Central memory CD4-positive, alpha-beta T cell (primary cell): ENCODE measurements around the gene ALPK1.
"Not testable (repeated sequence)": the region's sequence is repeated elsewhere in the genome, so short reads cannot be mapped to it uniquely, and the experiment has no call there.

ENCODE experiments used
- DNase-seq: peaks from one replicate; pipeline ENCODE4 v3.0.0; 2022

The ALPK1 gene

DNA sequence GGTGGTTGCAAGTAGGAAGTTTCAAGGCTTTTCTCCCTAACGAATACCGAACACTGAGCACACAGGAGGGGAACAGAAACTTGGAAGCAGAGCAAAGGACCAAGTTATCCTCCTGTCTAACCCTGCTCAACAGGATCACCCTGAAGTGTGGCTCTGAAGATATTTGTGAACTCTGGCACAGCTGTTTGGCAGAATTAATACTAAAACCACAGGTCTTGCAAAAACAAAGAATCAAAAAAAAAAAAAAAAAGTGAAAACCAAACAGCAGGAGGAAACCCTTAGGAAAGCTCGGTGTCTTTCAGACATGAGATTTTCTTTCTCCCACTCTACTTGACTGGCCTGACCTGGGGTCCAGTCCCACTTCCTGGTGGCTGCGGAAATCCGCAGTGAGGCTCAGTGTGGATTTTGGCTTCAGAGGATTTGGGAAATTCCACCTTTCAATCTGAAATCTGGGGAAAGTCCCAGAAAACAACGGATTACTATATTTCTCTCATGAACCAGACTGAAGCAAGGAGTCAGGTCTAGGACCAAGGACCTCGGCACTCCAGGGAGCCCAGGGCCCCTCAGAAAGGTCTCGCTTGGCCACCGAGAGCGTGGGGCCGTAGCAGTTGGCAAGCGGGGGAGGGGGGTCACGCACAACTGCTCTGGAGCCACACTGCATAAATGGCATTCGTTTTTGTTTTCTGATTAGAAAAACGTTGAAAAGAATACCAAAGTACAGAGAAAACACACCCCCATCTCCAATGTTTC, 12.3 kb upstream of the ALPK1 start:
- DNase-seq: no peak

DNA sequence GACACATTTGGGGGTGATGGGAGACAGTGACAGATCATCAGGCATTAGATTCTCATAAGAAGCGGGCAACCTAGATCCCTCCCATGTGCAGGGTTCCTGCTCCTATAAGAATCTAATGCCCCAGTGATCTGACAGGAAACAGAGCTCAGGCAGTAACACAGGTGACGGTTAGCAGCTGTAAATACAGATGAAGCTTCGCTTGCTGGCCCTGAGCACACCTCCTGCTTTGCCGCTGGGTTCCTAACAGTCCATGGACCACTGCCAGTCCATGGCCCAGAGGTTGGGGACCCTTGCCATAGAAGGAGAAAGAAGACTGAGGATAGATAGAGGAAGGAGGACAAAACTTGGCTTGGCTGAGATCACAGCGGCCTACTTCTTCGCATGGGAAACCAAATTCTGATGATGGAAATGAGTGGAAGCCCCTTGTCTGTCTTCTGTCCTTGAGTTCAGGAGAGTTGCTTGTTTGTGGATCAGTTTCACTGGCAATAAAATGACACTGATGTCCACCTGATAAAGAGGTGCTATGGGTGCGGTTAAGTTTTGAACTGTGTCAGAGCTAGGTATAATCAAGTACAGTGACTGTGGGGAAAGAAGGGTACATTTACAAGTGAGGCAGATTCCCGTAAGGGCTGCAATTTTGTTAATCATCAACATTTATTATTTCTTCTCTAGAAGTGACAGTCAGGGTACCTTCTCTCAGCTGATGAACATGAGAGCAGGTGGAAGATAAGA, 9.7 kb upstream of the ALPK1 start:
- DNase-seq: peak; percentile 28

DNA sequence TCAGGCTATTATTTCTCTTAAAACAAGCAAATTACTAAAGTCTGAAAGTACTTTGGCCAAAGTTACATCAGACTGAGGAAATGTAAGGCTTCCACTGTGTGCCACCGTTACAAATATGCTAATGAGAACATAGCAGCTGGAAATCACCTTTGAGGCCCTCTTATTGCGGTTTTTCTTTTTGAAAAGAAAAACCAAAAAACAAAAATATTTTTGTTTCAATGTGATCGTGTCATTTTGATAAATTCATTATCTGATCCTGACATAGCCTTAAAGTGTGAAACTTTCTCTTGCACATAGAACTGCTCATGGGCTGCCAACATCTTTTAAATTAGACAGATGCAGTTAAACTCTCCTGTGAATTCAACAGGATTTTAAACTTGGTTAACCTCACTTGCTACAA, 8.7 kb upstream of the ALPK1 start:
- DNase-seq: peak; percentile 64

DNA sequence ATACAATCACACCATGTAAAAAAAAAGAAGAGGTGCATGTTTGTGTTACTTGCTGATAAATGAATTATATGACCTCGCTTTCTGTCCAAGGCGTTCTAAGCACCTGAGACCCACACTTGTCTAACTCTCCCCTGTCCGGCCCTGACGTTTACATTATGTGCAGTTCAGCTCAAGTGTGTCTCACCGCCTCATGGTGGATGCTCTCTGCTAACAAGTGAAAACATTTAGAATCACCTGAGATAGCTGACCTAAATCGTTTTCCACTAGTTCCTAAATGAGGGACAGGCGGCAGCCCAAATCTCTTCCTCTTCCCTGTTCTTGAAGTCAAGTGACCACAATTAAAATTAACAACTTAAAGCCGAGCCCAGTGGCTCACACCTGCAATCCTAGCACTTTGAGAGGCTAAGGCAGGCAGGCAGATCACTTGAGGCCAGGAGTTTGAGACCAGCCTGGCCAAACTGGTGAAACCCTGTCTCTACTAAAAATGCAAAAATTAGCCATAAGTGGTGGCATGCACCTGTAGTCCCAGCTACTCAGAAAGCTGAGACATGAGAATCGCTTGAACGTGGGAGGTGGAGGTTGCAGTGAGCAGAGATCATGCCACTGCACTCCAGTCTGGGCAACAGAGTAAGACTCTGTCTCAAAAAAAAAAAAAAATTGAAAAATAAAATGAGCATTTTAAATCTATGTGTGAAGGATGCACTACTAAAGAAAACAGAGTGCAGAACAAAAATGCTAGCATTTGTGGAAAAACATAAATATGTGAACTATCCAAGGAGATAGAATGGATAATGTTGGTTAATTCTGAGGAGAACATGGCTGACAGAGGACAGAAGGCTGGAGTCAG, 7.5 kb upstream of the ALPK1 start:
- DNase-seq: no peak

DNA sequence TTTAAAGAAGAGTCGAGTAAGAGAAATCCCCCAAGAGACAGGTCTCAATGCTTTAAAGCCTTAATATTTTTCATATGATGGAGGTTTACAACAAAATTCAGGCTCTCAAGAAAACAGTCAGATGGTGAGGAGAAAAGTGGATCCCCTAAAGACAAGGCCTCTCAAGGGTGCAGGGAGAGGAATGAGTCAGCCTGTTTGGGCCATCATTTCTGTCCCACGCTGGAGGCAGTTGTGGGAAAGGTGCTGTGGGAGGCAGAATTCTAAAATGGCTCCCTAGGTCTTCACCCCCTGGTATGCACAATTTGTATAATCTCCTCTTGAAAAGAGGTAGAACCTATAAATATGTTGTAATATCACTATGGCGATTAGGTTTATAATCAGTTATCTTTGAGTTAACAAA, 6.8 kb upstream of the ALPK1 start:
- no peak for DNase-seq

DNA sequence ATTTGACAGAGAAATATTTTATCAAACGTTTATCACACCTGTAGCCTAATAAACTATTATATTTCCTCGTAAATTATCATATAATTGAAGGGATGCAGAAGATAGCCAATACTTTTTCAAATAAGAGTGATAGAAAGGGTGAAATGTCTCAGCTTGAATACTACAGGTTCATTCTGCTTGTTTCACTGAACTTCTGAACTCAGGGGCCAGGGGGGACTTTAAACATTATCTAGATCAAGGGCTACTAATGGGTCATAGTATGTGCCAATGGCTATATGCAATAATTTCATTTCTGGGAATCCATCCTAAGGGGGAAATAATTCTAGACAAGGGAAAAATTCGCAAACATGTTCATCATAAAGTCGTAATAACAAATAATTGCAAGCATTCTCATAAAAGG, 2.6 kb downstream of the ALPK1 start:
- DNase-seq: no peak

DNA sequence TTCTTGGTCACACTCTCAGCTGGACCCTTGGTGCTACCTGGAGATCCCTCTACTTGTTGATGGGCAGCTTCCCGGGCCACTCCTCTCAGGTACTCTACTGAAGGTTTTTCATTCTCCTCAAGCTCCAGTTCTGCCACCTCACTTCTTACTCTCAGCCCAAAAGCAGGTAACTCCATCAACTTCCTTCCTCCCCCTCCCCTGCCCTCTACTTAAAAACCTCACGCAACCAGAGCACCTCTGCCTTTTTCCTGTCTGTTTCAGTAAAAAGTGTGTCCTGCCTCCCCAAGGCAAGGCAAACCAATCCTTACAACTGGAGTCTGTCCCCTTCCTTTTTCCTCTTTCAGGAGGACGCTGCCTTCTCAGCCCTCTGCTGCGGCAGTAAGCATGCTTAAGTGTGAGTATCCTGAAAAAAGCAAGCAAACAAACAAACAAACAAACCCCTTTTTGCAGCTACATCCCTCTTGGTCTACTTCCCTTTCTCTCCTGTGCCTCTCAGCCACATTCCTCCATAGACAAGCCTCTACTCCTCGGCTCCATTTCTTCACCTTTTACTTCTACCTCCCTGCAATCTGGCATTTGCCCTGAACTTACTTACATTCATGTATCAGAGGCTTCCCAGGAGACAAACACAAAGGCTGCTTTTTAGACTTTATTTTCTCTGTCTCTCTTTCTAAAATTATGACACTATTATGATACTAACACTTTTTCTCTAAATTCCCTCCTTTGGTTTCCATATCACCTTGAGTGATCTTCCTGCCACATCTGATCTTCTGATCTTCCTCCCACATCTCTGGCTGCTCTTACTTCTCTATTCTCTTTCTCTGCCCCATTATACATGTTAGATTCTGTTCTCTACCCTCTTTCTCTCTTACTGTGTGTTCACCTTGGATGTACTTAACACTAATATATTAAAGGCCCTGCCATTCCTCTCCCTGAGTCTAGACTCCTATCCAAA, 5.4 kb downstream of the ALPK1 start:
- no peak for DNase-seq

DNA sequence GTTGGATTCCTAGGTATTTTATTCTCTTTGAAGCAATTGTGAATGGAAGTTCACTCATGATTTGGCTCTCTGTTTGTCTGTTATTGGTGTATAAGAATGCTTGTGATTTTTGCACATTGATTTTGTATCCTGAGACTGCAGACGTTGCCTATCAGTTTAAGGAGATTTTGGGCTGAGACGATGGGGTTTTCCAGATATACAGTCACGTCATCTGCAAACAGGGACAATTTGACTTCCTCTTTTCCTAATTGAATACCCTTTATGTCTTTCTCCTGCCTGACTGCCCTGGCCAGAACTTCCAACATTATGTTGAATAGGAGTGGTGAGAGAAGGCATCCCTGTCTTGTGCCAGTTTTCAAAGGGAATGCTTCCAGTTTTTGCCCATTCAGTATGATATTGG, 8.3 kb downstream of the ALPK1 start:
- not testable (repeated sequence) for DNase-seq

DNA sequence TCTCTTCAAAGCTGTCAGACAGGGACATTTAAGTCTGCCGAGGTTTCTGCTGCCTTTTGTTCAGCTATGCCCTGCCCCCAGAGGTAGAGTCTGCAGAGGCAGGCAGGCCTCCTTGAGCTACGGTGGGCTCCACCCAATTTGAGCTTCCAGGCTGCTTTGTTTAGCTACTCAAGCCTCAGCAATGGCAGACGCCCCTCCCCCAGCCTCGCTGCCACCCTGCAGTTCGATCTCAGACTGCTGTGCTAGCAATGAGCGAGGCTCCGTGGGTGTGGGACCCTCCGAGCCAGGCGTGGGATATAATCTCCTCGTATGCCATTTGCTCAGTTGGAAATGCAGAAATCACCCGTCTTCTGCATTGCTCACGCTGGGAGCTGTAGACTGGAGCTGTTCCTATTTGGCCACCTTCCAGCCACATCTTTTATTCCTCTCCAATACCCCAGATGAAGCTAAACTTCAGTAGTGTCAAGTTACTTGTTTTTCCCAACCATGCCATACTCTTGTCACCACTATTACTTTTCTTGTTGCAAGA, 12.2 kb downstream of the ALPK1 start:
- peak; percentile 49 for DNase-seq

DNA sequence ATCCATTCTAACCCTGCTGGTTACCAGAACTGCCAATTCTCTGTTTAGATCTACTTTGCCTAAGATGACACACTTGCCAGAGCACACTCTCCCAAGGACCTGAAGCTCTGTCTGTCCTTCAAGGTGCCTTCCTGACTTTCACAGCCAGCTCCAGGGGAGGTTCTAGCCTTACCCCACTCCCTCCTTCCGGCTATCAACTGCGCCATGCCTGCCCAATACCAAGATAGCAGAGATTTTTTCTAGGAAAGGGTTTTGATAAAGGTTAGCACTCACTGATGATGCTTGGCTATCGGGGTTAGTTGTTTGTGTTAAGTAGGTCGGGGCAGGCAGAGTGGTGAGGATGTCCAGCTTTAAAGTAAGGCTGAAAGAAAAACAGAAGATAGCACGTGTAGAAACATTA, 14.3 kb downstream of the ALPK1 start:
- no peak for DNase-seq

DNA sequence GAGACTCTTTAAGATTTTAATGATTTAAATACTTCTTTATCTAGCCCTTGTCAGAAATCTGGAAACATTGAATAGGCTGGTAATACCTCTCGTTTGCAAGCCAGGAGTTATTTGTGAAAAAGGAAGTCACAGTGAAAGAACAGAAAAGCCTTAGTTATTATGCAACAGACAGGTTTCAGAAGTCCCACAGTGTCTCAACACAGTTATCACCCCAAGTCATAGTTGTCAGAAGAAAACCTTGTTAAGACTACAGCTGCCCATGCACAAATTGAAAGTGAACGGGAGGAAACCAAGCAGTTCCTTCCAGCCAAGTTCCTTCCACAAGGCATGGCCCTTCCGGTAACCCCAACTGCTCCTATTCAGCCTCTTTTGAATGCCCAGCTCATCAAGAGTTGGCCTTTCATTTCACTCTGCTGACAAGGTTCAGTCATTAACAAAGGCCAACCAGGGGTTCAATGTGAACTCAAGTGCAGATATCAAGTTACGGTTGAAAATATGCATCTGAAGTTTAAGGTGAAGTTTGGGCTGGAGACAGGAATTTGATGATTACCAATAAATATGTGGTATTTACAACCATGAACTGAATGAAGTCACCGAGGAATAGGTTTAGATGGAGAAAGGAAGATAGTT, 15.6 kb downstream of the ALPK1 start:
- DNase-seq: no peak

DNA sequence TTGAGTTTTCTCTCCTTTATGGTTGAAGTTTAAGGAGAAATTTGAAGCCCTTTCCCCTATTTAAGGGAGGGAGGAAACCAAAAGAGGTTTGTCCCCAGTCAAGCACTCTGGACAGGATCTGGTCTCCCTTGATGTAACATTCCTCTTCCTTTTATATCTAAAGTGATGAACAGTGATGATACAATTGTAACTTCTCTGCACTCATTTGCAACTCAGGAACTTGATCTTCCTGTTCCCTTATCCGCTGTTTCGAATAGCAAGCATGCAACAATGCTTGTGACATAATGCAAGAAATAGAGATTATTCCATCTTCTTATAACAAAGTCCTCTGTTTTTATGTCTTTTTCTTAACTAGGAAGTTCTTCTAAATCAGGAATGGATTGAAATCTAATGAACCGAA, 18.3 kb downstream of the ALPK1 start:
- no peak for DNase-seq

DNA sequence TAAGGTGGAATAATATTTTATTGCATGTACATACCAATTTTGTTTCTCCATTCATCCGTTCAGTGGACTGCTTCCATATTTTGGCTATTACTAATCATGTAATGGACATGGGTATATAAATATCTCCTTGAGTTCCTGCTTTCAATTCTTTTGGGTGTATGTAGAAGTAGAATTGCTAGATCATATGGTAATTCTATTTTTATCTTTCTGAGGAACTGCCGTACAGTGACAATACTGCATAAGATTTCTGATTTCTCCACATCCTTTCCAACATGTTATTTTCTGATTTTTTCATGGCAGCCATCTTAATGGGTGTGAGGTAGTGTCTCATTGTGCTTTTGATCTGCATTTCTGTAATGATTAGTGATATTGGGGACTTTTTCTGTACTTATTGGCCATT, 19.2 kb downstream of the ALPK1 start:
- DNase-seq: no peak

DNA sequence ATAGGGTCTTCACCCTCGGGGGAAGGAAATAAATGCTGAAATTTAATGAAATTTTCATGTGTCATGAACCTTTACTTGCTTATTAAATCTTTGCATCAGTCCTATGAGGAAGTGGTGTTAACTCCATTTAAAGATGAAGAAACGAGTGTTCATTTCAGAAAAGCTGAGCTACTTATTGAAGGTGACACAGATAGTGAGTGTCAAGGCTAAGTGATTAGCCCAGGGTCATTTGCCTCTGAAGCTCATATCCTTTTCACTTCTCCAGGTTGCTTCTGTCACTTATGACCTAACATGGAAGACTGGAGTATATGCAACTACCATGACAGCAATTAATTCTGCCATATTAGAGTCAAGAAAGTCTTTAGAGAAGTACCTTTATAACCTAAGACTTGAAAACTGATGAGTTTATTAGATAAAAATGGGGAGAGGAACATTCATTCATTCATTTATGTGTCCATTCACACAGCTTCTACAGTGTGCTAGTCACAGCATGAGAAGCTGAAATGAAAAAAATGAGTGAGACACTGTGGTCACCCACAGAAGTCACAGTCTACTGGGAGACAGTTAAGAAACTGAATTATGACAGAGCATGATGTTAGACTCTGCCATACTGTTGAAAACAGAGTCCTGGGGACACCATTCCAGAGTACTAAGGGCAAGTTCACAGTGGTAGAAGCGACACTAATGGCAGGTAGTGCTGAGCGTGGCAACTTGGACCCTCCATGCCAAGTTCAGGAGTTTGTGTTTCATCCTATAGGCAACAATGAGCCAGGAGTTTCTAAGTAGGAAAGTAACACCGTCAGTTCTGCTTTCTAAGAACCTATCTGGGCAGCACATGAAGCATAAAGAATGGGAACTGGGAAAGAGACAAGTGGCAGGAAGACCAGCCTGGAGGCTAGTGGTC, 21.3 kb downstream of the ALPK1 start:
- no peak for DNase-seq

DNA sequence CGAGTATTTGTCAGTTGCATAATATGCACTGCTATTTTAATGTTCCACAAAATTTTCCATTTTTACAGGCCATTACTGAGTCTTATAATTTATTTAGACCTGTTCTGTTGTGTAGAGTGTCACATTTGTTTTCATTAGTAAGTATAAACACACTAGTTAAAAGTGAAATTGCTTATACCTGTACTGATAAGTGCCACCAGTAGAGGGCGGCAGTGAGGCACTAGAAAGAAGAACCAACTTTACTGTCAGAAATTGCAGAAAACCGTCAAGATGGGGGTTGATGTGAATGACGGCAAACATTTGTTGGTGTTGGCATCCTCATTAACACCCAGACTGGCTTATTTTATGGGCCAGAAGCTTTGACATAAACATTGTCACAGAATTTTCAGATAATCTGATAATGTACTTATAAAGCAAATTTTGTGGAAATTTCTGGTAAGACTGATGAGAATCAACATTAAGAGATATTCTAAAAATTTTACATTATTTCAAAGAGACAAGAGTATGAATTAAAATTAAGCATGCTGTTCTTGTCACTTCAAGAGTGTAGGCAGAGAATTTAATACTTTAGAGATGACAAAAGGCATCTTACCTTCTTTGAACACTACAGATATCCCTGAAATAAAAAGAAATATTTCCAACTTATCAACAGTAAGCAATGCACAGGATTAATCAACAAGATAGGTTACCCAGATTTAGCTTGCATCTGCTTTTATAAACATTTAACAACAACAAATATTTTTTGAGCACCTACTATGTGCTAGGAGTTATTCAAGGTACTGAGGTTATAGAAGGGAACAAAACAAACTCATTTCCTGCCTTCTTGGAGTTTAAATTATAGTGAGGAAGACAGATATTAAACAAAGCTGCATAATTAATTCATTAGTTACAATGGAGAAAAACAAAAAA, 24.9 kb downstream of the ALPK1 start:
- DNase-seq: peak; percentile 70

DNA sequence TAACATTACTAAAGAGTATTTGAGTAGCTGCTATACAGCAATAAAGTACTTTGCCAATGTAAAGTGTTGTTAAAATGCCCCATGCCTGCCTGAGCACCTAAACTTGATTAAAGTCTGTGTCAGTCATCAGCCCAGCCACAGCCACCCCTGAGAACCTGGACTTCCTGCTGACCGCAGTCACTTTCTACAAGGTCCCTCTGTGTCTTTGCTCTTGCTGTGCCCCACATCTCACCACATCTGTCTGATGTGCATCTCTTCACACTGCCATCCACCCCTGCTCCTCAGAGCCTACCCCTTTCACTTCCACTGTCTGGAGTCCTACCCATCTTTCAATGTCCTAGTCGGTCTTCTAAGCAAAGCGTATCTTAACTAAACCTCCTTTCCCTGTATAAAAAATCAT, 25.7 kb downstream of the ALPK1 start:
- no peak for DNase-seq

DNA sequence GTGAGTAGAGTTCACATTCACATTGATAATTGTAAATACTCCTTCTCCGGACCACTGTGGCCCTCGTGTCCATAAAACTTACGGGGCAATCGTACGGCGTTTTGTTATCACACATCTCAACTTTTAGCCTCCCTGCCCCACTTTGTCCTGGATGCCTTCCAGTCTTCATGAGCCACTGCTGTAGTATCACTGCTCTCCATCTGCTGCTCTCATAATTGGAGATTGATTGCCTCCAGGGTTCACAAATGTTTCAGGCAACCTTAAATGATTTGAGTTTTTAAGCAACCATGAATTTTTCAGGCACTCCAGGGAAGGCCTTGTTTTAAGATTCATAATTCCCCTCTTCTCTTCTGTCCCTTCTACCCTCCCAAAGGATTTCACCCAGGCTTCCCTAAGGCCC, 28.4 kb downstream of the ALPK1 start:
- no peak for DNase-seq

DNA sequence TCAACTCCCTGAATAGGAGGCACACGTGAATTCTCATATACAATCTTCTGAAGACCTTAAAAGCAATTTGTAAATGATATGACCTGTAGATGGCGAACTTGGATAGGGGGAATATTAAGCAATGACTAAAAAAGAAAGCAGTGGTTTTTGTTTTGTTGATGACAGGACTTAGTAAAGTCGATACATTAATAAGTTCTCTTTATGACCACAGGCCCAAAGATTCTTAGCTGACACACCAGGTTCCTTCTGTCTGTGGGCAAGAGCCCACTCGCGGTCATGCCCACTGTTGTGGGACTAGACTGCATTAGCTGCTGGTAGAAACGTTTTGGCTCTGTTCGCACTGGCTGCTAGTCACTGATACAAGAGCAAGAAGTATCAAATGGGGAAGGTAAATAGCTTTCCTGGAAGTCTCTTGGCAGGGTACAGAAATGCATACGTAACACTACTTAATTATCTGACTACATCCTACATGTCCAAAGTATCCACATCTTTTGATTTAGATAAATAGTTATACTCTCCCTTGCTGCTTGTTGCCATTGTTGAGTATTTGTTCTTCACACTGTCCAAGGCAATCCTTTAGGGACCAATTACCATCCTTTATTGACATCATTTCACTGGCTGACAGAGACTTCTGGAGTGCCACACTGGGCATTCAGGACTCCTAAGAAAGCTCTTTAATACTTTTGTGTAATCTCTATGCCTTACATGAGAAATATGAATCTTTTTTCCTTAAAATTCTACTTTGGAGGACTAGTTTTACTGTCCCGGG, 31.0 kb downstream of the ALPK1 start:
- DNase-seq: peak; percentile 31

DNA sequence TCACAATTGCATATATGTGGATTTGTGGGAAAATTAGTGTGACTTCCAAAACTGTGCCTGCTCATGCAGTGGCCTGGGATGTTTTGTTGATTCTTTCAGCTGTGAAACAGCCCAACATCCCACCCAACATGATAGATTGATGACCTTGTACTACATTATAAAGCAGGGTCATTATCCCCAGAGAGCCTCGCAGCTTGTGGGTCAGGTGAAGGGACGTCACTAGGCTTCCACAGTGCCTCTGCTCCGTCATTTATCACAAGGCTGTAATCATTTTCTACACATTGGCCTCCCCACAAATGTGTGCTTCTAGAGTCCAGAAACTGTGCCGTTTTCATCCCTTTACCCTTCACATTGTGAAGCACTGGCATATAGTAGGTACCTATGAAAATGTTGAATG, 31.6 kb downstream of the ALPK1 start:
- no peak for DNase-seq
